ENCODE results near the gene MED25.

MED25 gene

GRCh38 chr19:49807058-49807903, 10.8 kb upstream of the MED25 start:
- Histone ChIP-seq H3K27me3 (ENCODE audit: insufficient read depth, poor library complexity, severe bottlenecking) (no peaks in the 10 kb centered on the region), H3K27ac (replicated peaks) (peak overlapping the region; percentile 76)

GRCh38 chr19:49807904-49808675, 10.0 kb upstream of the MED25 start:
- Histone ChIP-seq H3K4me3 (replicated peaks; ENCODE audit: insufficient read depth, low read length) (no peak overlapping the region), H3K27ac (replicated peaks) (peak overlapping the region; percentile 76), H3K27me3 (ENCODE audit: insufficient read depth, poor library complexity, severe bottlenecking) (no peaks in the 10 kb centered on the region)
- no peak for TF ChIP-seq POLR2AphosphoS5 (IDR thresholded peaks at IDR 0.05; ENCODE audit: low read depth)
- TF ChIP-seq, protein P1, sequence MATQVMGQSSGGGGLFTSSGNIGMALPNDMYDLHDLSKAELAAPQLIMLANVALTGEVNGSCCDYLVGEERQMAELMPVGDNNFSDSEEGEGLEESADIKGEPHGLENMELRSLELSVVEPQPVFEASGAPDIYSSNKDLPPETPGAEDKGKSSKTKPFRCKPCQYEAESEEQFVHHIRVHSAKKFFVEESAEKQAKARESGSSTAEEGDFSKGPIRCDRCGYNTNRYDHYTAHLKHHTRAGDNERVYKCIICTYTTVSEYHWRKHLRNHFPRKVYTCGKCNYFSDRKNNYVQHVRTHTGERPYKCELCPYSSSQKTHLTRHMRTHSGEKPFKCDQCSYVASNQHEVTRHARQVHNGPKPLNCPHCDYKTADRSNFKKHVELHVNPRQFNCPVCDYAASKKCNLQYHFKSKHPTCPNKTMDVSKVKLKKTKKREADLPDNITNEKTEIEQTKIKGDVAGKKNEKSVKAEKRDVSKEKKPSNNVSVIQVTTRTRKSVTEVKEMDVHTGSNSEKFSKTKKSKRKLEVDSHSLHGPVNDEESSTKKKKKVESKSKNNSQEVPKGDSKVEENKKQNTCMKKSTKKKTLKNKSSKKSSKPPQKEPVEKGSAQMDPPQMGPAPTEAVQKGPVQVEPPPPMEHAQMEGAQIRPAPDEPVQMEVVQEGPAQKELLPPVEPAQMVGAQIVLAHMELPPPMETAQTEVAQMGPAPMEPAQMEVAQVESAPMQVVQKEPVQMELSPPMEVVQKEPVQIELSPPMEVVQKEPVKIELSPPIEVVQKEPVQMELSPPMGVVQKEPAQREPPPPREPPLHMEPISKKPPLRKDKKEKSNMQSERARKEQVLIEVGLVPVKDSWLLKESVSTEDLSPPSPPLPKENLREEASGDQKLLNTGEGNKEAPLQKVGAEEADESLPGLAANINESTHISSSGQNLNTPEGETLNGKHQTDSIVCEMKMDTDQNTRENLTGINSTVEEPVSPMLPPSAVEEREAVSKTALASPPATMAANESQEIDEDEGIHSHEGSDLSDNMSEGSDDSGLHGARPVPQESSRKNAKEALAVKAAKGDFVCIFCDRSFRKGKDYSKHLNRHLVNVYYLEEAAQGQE (IDR thresholded peaks at IDR 0.05; ENCODE audit: insufficient replicate concordance, low read depth): no peak
- peak in 1 of 2 experiments; percentile 18 for DNase-seq (ENCODE audit: low read depth in 1 of 2, low spot score in 1 of 2)

More at GRCh38 chr19:49807058-49807903, 10.8 kb upstream of the MED25 start:
- peak; percentile 57 to 85 for DNase-seq (ENCODE audit: low read depth in 1 of 2, low spot score in 1 of 2)
- TF ChIP-seq POLR2AphosphoS5 (IDR thresholded peaks at IDR 0.05; ENCODE audit: low read depth) (peak; percentile 44; the same call in 1 of the 2 replicates), SPI1 (IDR thresholded peaks at IDR 0.05; ENCODE audit: borderline replicate concordance, low read depth) (peak; percentile 98)
- TF ChIP-seq, protein P1 (IDR thresholded peaks at IDR 0.05; ENCODE audit: insufficient replicate concordance, low read depth): no peak
- no peak overlapping the region for H3K4me3 ChIP-seq (replicated peaks; ENCODE audit: insufficient read depth, low read length)

DNA sequence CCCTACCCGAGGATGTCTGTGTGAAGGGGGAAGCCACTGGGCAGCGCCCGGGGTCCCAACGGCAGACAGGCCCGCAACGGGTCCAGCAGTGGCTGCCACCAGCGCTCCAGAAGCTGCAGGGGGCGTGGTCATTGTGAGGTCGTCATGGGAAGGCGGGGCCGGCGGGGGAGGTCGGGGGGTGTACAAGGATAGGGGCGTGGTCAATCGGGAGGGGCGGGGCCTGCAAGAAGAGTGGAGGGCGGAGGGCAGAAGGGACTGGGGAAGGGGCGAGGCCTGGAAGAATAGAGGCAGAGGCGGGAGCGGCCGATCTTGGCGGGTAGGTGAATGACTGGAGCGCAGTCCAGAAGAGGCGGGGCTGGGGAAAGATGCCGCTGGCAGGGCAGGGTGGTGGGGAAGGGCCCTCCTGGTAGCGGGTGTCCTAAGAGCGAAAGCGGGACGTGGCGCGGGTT, 9.4 kb upstream of the MED25 start:
- no peak overlapping the region for H3K27ac ChIP-seq (replicated peaks)
- H3K4me3 ChIP-seq (replicated peaks; ENCODE audit: insufficient read depth, low read length): no peak overlapping the region
- TF ChIP-seq CTCF (IDR thresholded peaks at IDR 0.05; ENCODE audit: insufficient read depth, low read length) (no peak), POLR2AphosphoS5 (IDR thresholded peaks at IDR 0.05; ENCODE audit: low read depth) (no peak), GABPA (IDR thresholded peaks at IDR 0.05; ENCODE audit: low read depth) (no peak), SPI1 (IDR thresholded peaks at IDR 0.05; ENCODE audit: borderline replicate concordance, low read depth) (no peak)
- TF ChIP-seq, protein P1 (IDR thresholded peaks at IDR 0.05; ENCODE audit: insufficient replicate concordance, low read depth): no peak

More for the DNA sequence above, 9.4 kb upstream of the MED25 start:
- no peaks in the 10 kb centered on the region for H3K27me3 ChIP-seq (ENCODE audit: insufficient read depth, poor library complexity, severe bottlenecking)
- no peak for DNase-seq (ENCODE audit: low read depth in 1 of 2, low spot score in 1 of 2)
